ENCODE data around the gene MYO7B. TPM values are rescaled to one million over a fixed set of nuclear protein-coding genes. Genes with fewer than 3 reads are reported as not detected.

The MYO7B gene
- total and polyA plus RNA-seq, 2 donors (not counting 1 experiment from before 2014, with no cell fraction given): 5.0 to 68.2 TPM

- H3K4me3 ChIP-seq (ENCODE audit: control extremely low read depth in 1 of 5, extremely low read depth in 1 of 5, insufficient read depth in 1 of 5, low read depth in 2 of 5, low read length in 4 of 5): no peak overlapping the region
- no peak for DNase-seq
- H3K9me3 ChIP-seq (ENCODE audit: control extremely low read depth in 1 of 3, control insufficient read depth in 2 of 3, insufficient read depth in 1 of 3, low read length in 2 of 3): peaks cover 0 to 3% (median 0%) of the 10 kb centered on the region in 3 donors
- no peaks in the 10 kb centered on the region for H3K79me2 ChIP-seq (ENCODE audit: control insufficient read depth, insufficient read depth, low read length)
- peaks cover 39% of the 10 kb centered on the region for H3K27me3 Mint-ChIP-seq
- TF ChIP-seq EZH2 (IDR thresholded peaks at IDR 0.05; ENCODE audit: borderline replicate concordance, insufficient read depth, low read depth, low read length, poor library complexity, severe bottlenecking): no peak
- TF ChIP-seq, protein P1, sequence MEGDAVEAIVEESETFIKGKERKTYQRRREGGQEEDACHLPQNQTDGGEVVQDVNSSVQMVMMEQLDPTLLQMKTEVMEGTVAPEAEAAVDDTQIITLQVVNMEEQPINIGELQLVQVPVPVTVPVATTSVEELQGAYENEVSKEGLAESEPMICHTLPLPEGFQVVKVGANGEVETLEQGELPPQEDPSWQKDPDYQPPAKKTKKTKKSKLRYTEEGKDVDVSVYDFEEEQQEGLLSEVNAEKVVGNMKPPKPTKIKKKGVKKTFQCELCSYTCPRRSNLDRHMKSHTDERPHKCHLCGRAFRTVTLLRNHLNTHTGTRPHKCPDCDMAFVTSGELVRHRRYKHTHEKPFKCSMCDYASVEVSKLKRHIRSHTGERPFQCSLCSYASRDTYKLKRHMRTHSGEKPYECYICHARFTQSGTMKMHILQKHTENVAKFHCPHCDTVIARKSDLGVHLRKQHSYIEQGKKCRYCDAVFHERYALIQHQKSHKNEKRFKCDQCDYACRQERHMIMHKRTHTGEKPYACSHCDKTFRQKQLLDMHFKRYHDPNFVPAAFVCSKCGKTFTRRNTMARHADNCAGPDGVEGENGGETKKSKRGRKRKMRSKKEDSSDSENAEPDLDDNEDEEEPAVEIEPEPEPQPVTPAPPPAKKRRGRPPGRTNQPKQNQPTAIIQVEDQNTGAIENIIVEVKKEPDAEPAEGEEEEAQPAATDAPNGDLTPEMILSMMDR (IDR thresholded peaks at IDR 0.05): no peak
- H3K4me3 Mint-ChIP-seq: no peak overlapping the region
- no peaks in the 10 kb centered on the region for H3K36me3 ChIP-seq (replicated peaks in 1 of 2; ENCODE audit: control extremely low read depth in 1 of 2, control insufficient read depth in 1 of 2, extremely low read depth in 1 of 2, insufficient read depth in 2 of 2, low read length in 1 of 2)
- CTCF ChIA-PET: interaction anchor here (1.0 kb wide), 1 partner anchor 81 kb away, joined by 8 read pairs; no protein-coding TSS in a partner anchor
- peaks cover 12 to 14% of the 10 kb centered on the region in 2 donors for H3K4me1 ChIP-seq (ENCODE audit: control insufficient read depth in 2 of 2, insufficient read depth in 2 of 2, low read length in 2 of 2)
- H3K9me3 Mint-ChIP-seq (ENCODE audit: insufficient read depth): no peaks in the 10 kb centered on the region
- H3K27ac ChIP-seq (ENCODE audit: low read length in 2 of 2): no peak overlapping the region
- no peak overlapping the region for H3K4me2 ChIP-seq (replicated peaks; ENCODE audit: low read depth, low read length, poor library complexity, severe bottlenecking)
- peaks cover 0 to 36% (median 23%) of the 10 kb centered on the region in 4 experiments for H3K27me3 ChIP-seq (replicated peaks in 1 of 4; ENCODE audit: control extremely low read depth in 1 of 4, control insufficient read depth in 3 of 4, insufficient read depth in 4 of 4, low read length in 3 of 4)
- POLR2A ChIA-PET: no interaction called here
- WGBS (ENCODE audit: insufficient coverage): 84% methylated on average over 19 of the region's 20 CpGs
- intact Hi-C loops (cut with micrococcal nuclease): no loop called here
- H3K4me1 Mint-ChIP-seq: peaks cover 11% of the 10 kb centered on the region
- no peak overlapping the region for H3K27ac Mint-ChIP-seq
- H4K20me1 ChIP-seq (ENCODE audit: control insufficient read depth, insufficient read depth, low read length, poor library complexity, severe bottlenecking): no peaks in the 10 kb centered on the region
- H3K9ac ChIP-seq (ENCODE audit: low read length): no peak overlapping the region
- H2AFZ ChIP-seq (ENCODE audit: insufficient read depth, low read depth, low read length, poor library complexity, severe bottlenecking): no peak overlapping the region
- ATAC-seq (ENCODE audit: low read depth): no peak
Measured at GRCh38 chr2:127672341-127673224, 137.1 kb downstream of the MYO7B start.

Measured in B cell (primary cell).